GM18867 (cell line): ENCODE measurements around the gene PKN3.
"Not testable (repeated sequence)": the region's sequence is repeated elsewhere in the genome, so short reads cannot be mapped to it uniquely, and the experiment has no call there.

Source experiments
- ATAC-seq: cut with Tn5 transposase; IDR thresholded peaks from one replicate; pipeline ENCODE4 v1.9.1; 2021; ENCODE audit warnings: mild to moderate bottlenecking, moderate library complexity; ENCODE audit not compliant: unreplicated experiment

PKN3 gene

DNA sequence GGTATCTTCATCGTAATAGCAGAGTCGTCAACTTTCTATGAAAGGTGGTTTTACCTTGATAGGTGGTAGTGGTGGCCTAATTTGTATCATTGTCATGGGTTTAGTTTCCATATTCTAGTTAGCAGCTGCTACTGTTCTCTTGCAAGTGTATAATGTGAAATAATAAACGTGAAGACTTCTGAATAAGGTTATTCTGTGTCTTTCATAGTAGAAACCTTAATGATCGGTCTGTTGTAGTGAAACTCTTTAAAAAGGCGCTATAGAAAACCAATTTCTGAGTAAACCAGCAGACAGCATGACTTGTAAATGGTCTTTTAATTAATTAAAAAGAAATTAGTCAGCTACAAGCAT, 11.6 kb upstream of the PKN3 start:
- ATAC-seq = no peak

GRCh38 chr9:128693738-128694137, 8.6 kb upstream of the PKN3 start:
- not testable (repeated sequence) for ATAC-seq

DNA sequence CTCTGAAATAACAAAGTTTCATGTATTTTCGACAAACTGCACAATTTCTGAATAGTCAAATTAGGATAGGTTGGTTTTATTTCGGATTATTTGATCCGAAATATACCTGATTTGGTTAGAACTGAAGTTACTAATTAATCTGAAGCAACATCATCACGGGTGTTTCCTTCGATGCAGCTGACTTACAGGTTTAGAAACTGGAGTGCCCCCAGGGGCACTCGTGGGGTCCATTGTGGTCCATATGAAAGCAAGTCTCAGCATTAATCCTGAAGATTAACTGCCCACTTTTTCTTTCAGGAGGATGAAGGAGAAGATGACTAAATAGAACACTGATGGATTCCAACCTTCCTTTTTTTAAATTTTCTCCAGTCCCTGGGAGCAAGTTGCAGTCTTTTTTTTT, 8.0 kb upstream of the PKN3 start:
- ATAC-seq = no peak

DNA sequence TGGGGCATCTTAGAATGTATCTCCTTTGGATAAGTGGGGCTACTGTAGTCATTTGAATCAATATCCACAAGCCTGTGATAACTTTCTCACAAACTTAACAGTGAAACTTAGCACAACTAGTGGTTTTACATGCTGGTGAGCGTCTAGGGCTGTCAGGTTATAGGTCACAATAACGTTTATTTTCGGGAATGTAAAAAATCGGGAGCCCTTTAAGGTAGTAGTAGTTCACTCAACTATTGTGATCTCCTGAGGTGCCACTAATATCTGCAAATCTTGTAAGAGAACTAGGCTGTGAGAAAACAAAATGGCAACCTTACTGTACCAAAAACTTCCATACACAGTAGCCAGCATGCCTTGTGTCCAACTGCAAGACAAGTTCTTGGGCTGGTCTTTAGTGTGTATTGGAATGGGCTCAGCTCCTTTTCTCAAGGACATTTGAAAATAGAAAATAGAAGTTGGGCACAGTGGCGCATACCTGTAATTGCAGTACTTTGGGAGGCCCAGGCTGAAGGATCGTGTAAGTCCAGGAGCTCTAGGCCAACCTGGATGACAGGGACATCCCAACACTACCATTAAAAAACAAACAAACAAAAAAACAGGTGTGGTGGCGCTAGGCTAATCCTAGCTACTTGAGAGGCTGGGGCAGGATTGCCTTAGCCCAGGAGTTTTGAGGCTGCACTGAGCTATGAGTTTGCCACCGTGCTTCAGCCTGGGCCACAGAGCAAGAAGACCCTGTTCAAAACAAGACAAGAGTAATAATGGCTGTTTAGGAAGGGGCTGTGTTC, 5.2 kb upstream of the PKN3 start:
- ATAC-seq = no peak

- not testable (repeated sequence) for ATAC-seq
These were observed 3.1 kb upstream of the PKN3 start for GRCh38 chr9:128699096-128699795.

DNA sequence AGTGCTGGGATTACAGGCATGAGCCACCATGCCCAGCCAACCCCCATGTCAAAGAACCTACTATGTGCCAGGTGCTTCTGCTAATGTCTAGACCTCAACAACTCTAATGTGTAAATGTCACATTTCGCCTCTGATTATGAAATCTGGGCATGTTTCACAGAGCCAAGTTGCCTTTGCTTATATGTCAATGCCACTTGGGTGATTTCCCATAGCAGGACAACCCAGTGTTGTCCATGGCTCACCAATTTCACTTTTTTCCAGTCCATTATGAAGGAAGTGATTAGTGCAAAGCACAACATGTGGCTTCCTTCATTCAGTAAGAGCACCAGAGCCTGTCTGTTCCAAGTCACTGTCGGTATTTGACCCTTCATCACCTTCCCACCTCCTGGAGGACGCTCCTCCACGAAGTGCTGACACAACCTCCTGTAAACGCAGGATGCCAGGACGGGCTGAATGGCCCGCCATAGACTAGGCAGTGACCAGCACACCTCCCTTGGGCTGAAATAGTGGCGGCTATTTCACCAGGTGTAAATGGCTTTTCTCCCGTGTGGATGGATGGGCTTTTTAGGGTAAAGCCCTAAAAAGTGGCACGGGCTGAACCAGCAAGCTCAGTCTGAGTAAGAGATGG, 962 bp upstream of the PKN3 start:
- ATAC-seq = no peak

GRCh38 chr9:128702949-128703615, 779 bp downstream of the PKN3 start:
- ATAC-seq = peak; percentile 27

DNA sequence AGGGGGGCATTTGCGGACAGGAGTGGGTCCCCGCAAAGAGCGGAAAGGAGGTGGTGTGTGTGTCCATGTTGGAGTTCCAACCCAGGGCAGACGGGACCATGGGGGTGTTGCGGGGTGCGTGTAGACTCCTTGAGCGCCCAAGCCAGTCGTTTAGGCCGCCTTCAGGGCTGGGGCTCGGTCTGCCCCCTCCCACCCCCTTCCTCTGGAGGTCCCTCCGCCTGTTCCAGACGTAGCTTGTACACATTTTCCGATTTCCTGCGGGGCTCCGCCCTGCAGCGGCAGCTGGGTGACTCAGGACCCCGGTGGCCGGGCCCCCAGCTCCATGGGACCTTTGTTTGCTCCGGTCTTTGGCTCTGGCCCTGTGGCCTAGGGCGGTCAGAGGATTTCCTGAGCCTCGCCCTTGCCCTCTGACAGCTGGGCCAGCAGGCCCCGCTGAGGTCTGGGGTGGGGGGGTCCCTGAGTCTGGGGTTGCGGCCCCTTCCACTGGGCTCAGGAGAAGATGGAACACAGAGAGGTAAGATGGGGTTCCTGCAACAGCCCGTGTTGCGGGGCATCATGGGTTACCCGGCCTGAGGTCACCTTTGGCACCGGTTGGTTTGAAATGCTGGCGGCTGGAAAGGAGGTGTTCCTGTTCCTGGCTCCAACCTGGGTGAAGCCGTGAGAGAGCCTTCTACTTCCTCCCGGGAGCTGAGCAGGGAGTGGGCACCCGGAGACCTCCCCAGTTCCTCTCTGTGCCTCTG, 1.5 kb downstream of the PKN3 start:
- ATAC-seq = no peak

DNA sequence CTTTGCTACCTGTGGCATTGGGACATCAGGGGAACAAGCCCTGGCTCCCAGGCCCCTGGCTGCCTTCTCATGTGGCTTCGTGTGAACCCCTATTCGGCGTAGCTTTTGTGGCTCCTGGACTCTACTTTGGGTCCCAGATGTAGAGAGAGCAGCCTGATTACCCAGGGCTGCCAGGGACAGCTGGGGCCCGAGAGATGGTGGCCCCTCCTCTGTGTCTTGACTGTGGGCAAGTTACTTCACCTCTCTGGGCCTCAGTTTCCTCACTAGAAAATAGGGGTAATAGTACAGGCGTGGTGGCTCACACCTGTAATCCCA, 2.0 kb downstream of the PKN3 start:
- no peak for ATAC-seq

- ATAC-seq = no peak
These were observed 3.0 kb downstream of the PKN3 start for GRCh38 chr9:128705051-128705965.

DNA sequence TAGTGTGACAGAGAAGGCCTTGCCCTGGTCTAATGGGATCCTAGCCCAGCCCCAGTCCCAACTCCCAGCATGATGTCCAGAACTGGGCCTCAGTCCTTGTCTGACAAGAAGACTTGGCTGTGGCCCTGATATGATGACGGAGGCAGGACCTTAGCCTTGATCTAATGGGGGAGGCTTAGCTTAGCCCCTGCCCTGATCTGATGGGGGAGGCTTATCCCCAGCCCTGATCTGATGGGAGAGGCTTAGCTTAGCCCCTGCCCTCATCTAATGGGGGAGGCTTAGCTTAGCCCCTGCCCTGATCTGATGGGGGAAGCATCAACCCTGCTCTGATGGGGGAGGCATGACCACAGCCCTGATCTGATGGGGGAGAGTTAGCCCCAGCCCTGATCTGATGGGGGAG, 3.7 kb downstream of the PKN3 start:
- ATAC-seq = no peak

GRCh38 chr9:128706671-128707381, 4.5 kb downstream of the PKN3 start:
- no peak for ATAC-seq

DNA sequence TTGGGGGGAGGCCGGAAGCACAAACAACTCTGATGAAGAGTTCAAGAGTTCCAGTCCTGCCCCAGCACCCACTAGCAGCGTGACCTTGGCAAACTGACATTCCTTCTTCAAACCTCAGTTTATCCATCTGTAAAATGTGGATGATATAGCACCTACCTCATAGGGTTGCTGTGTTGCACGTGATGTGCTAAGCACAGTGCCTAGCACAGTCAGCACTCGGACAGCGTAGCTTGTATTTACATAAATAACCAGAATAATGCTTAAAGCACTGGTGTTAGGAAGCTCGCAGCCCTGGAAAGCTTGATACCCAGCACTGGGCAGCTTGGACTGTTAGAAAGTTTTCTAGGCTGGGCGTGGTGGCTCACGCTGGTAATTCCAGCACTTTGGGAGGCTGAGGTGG, 5.1 kb downstream of the PKN3 start:
- ATAC-seq = no peak

DNA sequence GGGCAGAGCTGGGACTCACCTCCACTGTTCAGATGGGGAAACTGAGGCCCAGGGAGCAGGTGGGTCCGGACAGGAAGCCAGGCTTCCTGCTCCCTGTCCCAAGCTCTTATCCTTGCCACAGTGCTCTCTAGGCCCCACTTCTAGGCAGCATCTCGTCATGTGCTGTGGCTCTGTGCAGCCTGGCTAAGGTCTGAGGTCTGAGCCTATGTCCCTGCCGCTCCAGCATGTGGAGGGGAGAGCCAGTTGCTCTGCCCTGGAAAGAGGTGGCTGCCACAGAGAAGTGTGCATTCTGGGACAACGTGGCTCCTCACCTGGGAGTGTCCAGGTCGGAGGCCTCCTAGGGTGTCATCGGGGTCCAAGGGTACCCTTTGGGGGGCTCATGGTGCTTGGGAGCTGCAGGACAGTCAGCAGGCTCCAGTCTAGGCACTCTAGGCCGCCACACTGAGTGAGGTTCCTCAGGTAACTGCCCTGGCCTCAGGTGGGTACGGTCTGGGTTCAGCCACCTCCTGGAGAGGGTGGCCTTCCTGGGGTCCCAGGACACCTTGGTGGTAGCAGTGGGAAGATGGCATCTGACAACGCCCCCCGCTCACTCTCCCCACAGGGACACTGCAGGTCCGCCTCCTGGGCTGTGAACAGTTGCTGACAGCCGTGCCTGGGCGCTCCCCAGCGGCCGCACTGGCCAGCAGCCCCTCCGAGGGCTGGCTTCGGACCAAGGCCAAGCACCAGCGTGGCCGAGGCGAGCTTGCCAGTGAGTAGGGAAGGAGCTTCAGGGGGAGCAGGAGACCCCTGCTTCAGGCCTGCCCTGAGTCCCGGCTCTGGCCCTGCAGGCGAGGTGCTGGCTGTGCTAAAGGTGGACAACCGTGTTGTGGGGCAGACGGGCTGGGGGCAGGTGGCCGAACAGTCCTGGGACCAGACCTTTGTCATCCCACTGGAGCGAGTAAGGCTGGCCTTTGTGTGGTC, 10.4 kb downstream of the PKN3 start:
- ATAC-seq = no peak

- ATAC-seq = no peak
These were observed 11.1 kb downstream of the PKN3 start for GRCh38 chr9:128713411-128713780.

GRCh38 chr9:128713941-128714573, 11.8 kb downstream of the PKN3 start:
- no peak for ATAC-seq

DNA sequence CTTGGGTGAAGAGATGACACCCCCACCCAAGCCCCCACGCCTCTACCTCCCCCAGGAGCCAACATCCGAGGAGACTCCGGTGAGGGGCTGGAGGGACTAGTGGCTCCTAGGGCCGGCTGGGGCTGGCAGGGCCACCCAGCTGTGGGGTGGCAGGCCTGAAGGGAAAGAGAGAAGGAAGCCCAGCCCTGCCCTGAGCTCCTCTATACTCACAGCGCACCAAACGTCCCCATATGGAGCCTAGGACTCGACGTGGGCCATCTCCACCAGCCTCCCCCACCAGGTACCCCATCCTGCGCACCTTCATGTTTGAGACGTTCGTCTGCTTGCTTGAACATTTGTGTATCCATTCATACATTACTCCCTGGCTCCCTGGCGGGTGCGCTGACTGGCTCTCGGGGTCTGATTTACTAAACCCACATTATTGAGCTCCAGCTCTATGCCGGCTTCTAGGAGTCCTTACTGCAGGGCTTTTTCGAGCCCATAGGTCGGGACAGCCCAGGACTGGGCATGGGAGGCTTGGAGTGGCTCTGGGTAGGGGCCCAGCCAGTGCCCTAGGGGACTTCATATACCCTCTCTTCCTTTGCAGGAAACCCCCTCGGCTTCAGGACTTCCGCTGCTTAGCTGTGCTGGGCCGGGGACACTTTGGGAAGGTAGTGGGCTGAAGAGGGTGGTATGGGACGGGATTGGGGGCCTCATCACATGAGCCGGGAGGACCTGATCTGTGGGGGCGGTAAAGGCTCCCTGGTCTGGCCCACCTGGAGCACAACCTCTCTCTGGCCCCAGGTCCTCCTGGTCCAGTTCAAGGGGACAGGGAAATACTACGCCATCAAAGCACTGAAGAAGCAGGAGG, 12.5 kb downstream of the PKN3 start:
- no peak for ATAC-seq
